PC-9 (cell line): Measurements from ENCODE around the gene ROGDI.

ENCODE experiments used
- EZH2 ChIP-seq: fragments of 200-600 bp; sonication (generic); IDR thresholded peaks from 2 replicates; pipeline ENCODE4 v1.8.0; 2017; ENCODE audit warnings: antibody characterized with exemption, low read depth
- TF ChIP-seq, protein P1 (sequence below): fragments of 200-600 bp; sonication (generic); conservative IDR thresholded peaks from 2 replicates; pipeline ENCODE4 v1.6.1; 2017; ENCODE audit warnings: mixed run types, antibody characterized with exemption, mild to moderate bottlenecking, moderate library complexity

GRCh38 chr16:4811773-4812172 is 9.3 kb upstream of the ROGDI start:
- TF ChIP-seq, protein P1, sequence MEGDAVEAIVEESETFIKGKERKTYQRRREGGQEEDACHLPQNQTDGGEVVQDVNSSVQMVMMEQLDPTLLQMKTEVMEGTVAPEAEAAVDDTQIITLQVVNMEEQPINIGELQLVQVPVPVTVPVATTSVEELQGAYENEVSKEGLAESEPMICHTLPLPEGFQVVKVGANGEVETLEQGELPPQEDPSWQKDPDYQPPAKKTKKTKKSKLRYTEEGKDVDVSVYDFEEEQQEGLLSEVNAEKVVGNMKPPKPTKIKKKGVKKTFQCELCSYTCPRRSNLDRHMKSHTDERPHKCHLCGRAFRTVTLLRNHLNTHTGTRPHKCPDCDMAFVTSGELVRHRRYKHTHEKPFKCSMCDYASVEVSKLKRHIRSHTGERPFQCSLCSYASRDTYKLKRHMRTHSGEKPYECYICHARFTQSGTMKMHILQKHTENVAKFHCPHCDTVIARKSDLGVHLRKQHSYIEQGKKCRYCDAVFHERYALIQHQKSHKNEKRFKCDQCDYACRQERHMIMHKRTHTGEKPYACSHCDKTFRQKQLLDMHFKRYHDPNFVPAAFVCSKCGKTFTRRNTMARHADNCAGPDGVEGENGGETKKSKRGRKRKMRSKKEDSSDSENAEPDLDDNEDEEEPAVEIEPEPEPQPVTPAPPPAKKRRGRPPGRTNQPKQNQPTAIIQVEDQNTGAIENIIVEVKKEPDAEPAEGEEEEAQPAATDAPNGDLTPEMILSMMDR = no peak
- no peak for TF ChIP-seq EZH2
